Astrocyte of the cerebellum (primary cell): ENCODE measurements around the gene LYZL6.
A peak's percentile ranks its signal among the peaks of the same experiment; 100 is the strongest.

ENCODE experiments used
- DNase-seq: peaks from one replicate; pipeline ENCODE4 v3.0.0-alpha.2; 2011; ENCODE audit warnings: low read depth
- H3K4me3 ChIP-seq: 2 replicates; pipeline ENCODE4 v1.5.1; 2011; ENCODE audit warnings: mild to moderate bottlenecking, low read depth, low read length, moderate library complexity
- in situ Hi-C: cut with HindIII; loops from 2 replicates; pipeline ENCODE4 v1.10.0; 2017; ENCODE audit warnings: low sequenced_read_pairs
- TF ChIP-seq, protein P1 (sequence below): IDR thresholded peaks from 2 replicates; pipeline ENCODE4 v1.5.1; 2012; ENCODE audit warnings: low read length, low read depth, moderate library complexity, mild to moderate bottlenecking; ENCODE audit errors: missing control alignments

LYZL6 gene

DNA sequence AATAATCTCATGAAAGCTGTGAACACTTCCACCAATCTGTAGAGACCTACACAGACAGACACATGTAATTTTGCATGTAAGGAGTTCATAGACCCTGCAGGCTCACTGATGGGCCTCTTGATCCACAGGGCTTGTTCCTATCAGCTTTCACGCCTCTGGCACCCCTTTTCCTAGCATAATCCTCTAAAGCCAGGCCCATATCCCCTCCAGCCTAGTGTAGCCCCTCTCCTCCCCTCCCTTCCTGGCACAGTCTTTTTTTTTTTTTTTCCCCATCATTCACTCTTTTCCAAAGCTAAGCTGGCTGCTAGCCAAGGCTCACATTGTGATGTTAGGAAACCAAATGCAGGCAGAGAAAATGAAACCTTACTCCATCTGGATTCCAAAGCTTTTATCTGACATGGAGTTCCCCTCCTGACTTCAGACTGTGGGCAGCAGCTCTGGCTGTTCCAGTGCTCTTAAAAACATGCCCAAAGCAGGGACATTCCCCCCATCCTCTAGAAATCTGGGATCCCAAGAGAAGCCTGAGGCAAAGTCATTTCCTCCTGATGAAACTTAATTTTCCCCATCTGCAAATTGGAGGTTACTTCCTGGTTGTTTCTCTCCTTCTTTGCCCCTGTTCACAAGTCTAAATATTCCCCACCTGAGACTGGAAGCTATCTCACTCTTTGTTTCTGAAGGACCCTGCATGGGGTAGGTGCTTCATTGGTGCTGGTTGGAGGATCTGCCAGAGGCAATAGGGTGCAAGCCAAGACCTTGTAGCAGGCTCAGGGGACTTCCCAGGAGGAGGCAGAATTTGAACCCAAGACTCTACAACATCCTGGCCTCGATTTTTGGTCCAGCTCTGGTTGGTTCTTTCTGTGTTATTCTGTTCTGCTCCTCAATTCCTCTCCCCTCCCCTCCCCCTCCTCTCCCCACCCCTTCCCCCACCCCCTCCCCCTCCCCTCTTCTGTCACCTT is 53.4 kb downstream of the LYZL6 start:
- TF ChIP-seq, protein P1, sequence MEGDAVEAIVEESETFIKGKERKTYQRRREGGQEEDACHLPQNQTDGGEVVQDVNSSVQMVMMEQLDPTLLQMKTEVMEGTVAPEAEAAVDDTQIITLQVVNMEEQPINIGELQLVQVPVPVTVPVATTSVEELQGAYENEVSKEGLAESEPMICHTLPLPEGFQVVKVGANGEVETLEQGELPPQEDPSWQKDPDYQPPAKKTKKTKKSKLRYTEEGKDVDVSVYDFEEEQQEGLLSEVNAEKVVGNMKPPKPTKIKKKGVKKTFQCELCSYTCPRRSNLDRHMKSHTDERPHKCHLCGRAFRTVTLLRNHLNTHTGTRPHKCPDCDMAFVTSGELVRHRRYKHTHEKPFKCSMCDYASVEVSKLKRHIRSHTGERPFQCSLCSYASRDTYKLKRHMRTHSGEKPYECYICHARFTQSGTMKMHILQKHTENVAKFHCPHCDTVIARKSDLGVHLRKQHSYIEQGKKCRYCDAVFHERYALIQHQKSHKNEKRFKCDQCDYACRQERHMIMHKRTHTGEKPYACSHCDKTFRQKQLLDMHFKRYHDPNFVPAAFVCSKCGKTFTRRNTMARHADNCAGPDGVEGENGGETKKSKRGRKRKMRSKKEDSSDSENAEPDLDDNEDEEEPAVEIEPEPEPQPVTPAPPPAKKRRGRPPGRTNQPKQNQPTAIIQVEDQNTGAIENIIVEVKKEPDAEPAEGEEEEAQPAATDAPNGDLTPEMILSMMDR = no peak
- in situ Hi-C loops = no loop called here
- H3K4me3 ChIP-seq = no peak overlapping the region
- peak; percentile 32 for DNase-seq

DNA sequence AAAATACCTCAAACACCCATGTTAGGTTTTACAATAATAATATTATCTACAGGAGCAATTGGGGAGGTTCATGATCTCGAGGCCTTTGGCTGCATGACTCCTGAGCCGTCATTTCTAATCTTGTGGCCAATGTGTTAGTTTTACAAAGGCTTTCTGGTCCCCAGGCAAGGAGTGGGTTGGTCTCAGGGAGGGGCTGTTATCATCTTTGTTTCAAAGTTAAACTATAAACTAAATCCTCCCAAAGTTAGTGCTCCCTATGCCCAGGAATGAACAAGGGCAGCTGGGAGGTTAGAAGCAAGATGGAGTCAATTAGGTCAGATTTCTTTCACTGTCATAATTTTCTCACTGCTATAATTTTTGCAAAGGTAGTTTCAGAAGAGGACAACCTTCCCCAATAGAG is 54.3 kb downstream of the LYZL6 start:
- TF ChIP-seq, protein P1 = no peak
- no peak for DNase-seq
- H3K4me3 ChIP-seq = no peak overlapping the region
- in situ Hi-C loops = no loop called here
